SU-DHL-6 (cell line): ENCODE results near the gene KMT2D.

ENCODE experiments used
- CTCF ChIP-seq: fragments of 200-600 bp; sonication (generic); IDR thresholded peaks from one replicate; pipeline ENCODE4 v1.5.1; 2017; ENCODE audit warnings: antibody characterized with exemption, mild to moderate bottlenecking, low read length, moderate library complexity; ENCODE audit not compliant: insufficient read depth, poor library complexity, severe bottlenecking
- EZH2phosphoT487 ChIP-seq: fragments of 200-600 bp; sonication (generic), shearing (Covaris generic); conservative IDR thresholded peaks from 2 replicates; pipeline ENCODE4 v1.6.1; 2018; ENCODE audit warnings: mild to moderate bottlenecking, antibody characterized with exemption, low read length, moderate library complexity, mixed read lengths

GRCh38 chr12:49055092-49055491 lies 5.5 kb downstream of the KMT2D start:
- TF ChIP-seq CTCF (no peak), EZH2phosphoT487 (no peak)
